HCT116 (cell line): ENCODE results near the gene MAP9. TPM values are rescaled to one million over a fixed set of nuclear protein-coding genes. Genes with fewer than 3 reads are reported as not detected.

Source experiments
- ATAC-seq: fragments of 200-7000 bp; cut with Tn5 transposase; 2 replicates; pipeline ENCODE4 v1.9.1; 2020; ENCODE audit warnings: mild to moderate bottlenecking, moderate library complexity
- BruUV-seq: library from RNA; stranded (reverse); fragments of 400-500 nt; replicated peaks from 2 replicates; lab custom pipeline; 2021; lab: Mats Ljungman, UMichigan
- CTCF ChIA-PET: fragments of 300-600 bp; sonication (Branson Sonifier 250); formaldehyde crosslinking; loops from one replicate; lab custom pipeline; 2021; ENCODE audit warnings: antibody characterized with exemption; lab: Charles Lee
- POLR2A ChIA-PET: fragments of 300-600, 350-600 bp; sonication (Branson Sonifier 250); formaldehyde crosslinking; loops from one replicate; lab custom pipeline; 2021; ENCODE audit warnings: antibody characterized with exemption; lab: Charles Lee
- RAD21 ChIA-PET, 2 experiments: fragments of 300-600 bp; sonication (Branson Sonifier 250); formaldehyde crosslinking; loops; one replicate each; lab custom pipeline; 2023; ENCODE audit warnings: low total read pairs in 2 of 2; ENCODE audit not compliant: uncharacterized antibody in 2 of 2, unreplicated experiment in 2 of 2, low non-redundant PET in 1 of 2; lab: Charles Lee
- DNase-seq: peaks from one replicate; pipeline ENCODE4 v3.0.0-alpha.2; 2010; ENCODE audit warnings: low read depth, low spot score
- H2AFZ ChIP-seq: fragments of 200-600 bp; shearing (Covaris generic), sonication (generic); 2 replicates; pipeline ENCODE4 v1.6.1; 2017; ENCODE audit warnings: low read depth, mixed run types, mixed read lengths, antibody characterized with exemption, low read length; ENCODE audit not compliant: poor library complexity, severe bottlenecking
- H3K27ac ChIP-seq: 2 replicates; pipeline ENCODE4 v1.5.1; 2012; ENCODE audit warnings: low read depth, low read length
- H3K27me3 ChIP-seq: fragments of 200-600 bp; sonication (generic); 2 replicates; pipeline ENCODE4 v1.6.1; 2016; ENCODE audit warnings: mixed run types, low read length, mixed read lengths; ENCODE audit not compliant: insufficient read depth
- H3K36me3 ChIP-seq, 2 experiments: fragments of 200-500 bp in 1 of 2; fragments of 200-600 bp in 1 of 2; sonication (Bioruptor generic) in 1 of 2; sonication (generic) in 1 of 2; 2 replicates each; pipeline versions ENCODE4 v1.5.1 to v1.6.1; 2014 to 2016; ENCODE audit warnings: low read length in 2 of 2, inconsistent platforms in 1 of 2, mixed read lengths in 1 of 2, mixed run types in 1 of 2; ENCODE audit not compliant: insufficient read depth in 2 of 2, control insufficient read depth in 1 of 2
- H3K4me1 ChIP-seq, 2 experiments: fragments of 200-600 bp in 1 of 2; sonication (generic) in 1 of 2; 2 replicates each; pipeline versions ENCODE4 v1.5.1 to v1.6.1; 2012 to 2017; ENCODE audit warnings: low read length in 2 of 2, inconsistent platforms in 1 of 2, mild to moderate bottlenecking in 1 of 2, mixed read lengths in 1 of 2, mixed run types in 1 of 2, moderate library complexity in 1 of 2; ENCODE audit not compliant: insufficient read depth in 2 of 2, control insufficient read depth in 1 of 2
- H3K4me2 ChIP-seq: fragments of 200-600 bp; sonication (generic); 2 replicates; pipeline ENCODE4 v1.6.1; 2017; ENCODE audit warnings: mixed run types, low read length, mixed read lengths
- H3K4me3 ChIP-seq, 2 experiments: fragments of 200-600 bp in 1 of 2; sonication (generic) in 1 of 2; replicated peaks in 1 of 2; 2 replicates each; pipeline ENCODE4 v1.5.1; 2011 to 2016; ENCODE audit warnings: low read length in 2 of 2, control low read depth in 1 of 2, low read depth in 1 of 2, mild to moderate bottlenecking in 1 of 2, mixed read lengths in 1 of 2, mixed run types in 1 of 2
- H3K79me2 ChIP-seq: fragments of 200-600 bp; sonication (generic); 2 replicates; pipeline ENCODE4 v1.6.1; 2017; ENCODE audit warnings: mild to moderate bottlenecking, mixed run types, low read length, moderate library complexity, mixed read lengths; ENCODE audit not compliant: insufficient read depth
- H3K9ac ChIP-seq: fragments of 200-600 bp; sonication (generic); 2 replicates; pipeline ENCODE4 v1.6.1; 2016; ENCODE audit warnings: low read length, mixed read lengths
- H3K9me2 ChIP-seq: fragments of 200-600 bp; sonication (generic), shearing (Covaris generic); 2 replicates; pipeline ENCODE4 v1.6.1; 2017; ENCODE audit warnings: mixed run types, mild to moderate bottlenecking, moderate library complexity; ENCODE audit not compliant: insufficient read depth
- H3K9me3 ChIP-seq, 2 experiments: fragments of 200-500 bp in 1 of 2; fragments of 200-600 bp in 1 of 2; sonication (Bioruptor generic) in 1 of 2; sonication (generic) in 1 of 2; 2 replicates each; pipeline ENCODE4 v1.6.1; 2014 to 2017; ENCODE audit warnings: low read length in 2 of 2, mixed read lengths in 2 of 2, inconsistent platforms in 1 of 2, low read depth in 1 of 2, mild to moderate bottlenecking in 1 of 2, mixed run types in 1 of 2, moderate library complexity in 1 of 2; ENCODE audit not compliant: control insufficient read depth in 1 of 2, insufficient read depth in 1 of 2
- H4K20me1 ChIP-seq: fragments of 200-600 bp; sonication (generic), shearing (Covaris generic); 2 replicates; pipeline ENCODE4 v1.6.1; 2017; ENCODE audit warnings: mixed run types, mild to moderate bottlenecking, moderate library complexity; ENCODE audit not compliant: insufficient read depth
- CEBPB ChIP-seq: IDR thresholded peaks from 2 replicates; pipeline ENCODE4 v1.6.1; 2012; ENCODE audit warnings: low read depth
- EGR1 ChIP-seq: IDR thresholded peaks from 2 replicates; pipeline ENCODE4 v1.6.1; 2012; ENCODE audit warnings: low read depth
- EZH2phosphoT487 ChIP-seq: fragments of 200-600 bp; IDR thresholded peaks from 2 replicates; pipeline ENCODE4 v1.6.1; 2018; ENCODE audit warnings: antibody characterized with exemption, borderline replicate concordance
- FOSL1 ChIP-seq: IDR thresholded peaks from 2 replicates; pipeline ENCODE4 v1.6.1; 2012; ENCODE audit warnings: low read depth
- POLR2A ChIP-seq: IDR thresholded peaks from 2 replicates; pipeline ENCODE4 v1.7.0; 2011; ENCODE audit warnings: borderline replicate concordance; ENCODE audit not compliant: insufficient read depth, insufficient read length; ENCODE audit errors: extremely low read depth
- POLR2AphosphoS5 ChIP-seq: IDR thresholded peaks from 2 replicates; pipeline ENCODE4 v1.6.1; 2011; ENCODE audit warnings: mild to moderate bottlenecking, low read depth, low read length, moderate library complexity
- RAD21 ChIP-seq: IDR thresholded peaks from 2 replicates; pipeline ENCODE4 v1.6.1; 2012; ENCODE audit warnings: low read depth, mild to moderate bottlenecking
- SP1 ChIP-seq: IDR thresholded peaks from 2 replicates; pipeline ENCODE4 v1.6.1; 2012; ENCODE audit warnings: low read depth
- SRF ChIP-seq: IDR thresholded peaks from 2 replicates; pipeline ENCODE4 v1.6.1; 2012; ENCODE audit warnings: low read depth
- YY1 ChIP-seq: IDR thresholded peaks from 2 replicates; pipeline ENCODE4 v1.6.1; 2011; ENCODE audit warnings: low read length, low read depth, moderate library complexity, mild to moderate bottlenecking; ENCODE audit not compliant: insufficient replicate concordance; ENCODE audit errors: extremely low read depth
- ZFX ChIP-seq: fragments of 450-650 bp; IDR thresholded peaks from 2 replicates; pipeline ENCODE4 v1.6.1; 2017
- ZNF274 ChIP-seq: fragments of 200-500 bp; sonication (Bioruptor generic); IDR thresholded peaks from 2 replicates; pipeline ENCODE4 v1.6.1; 2014; ENCODE audit warnings: mild to moderate bottlenecking, low read depth, low read length, inconsistent platforms
- intact Hi-C: fragments of 100-400 bp; cut with micrococcal nuclease; formaldehyde crosslinking; loops from 2 replicates; pipeline ENCODE4 v1.10.0; 2022
- total RNA-seq: library from RNA; stranded (reverse); gene quantifications from one replicate; pipeline ENCODE4 v1.2.1, GENCODE V29; 2021; ENCODE audit not compliant: unreplicated experiment
- TF ChIP-seq, protein P1 (sequence below): IDR thresholded peaks from 2 replicates; pipeline ENCODE4 v1.6.1; 2012; ENCODE audit warnings: low read depth
- TF ChIP-seq, protein P2 (sequence below), 3 experiments: fragments of 200-600 bp in 1 of 3; sonication (generic) in 1 of 3; IDR thresholded peaks in 2 of 3; conservative IDR thresholded peaks in 1 of 3; 2 replicates each; pipeline ENCODE4 v1.5.1; 2012 to 2017; ENCODE audit warnings: low read depth in 2 of 3, low read length in 2 of 3, antibody characterized with exemption in 1 of 3, borderline replicate concordance in 1 of 3, control low read depth in 1 of 3, mild to moderate bottlenecking in 1 of 3, mixed read lengths in 1 of 3, mixed run types in 1 of 3, moderate library complexity in 1 of 3; ENCODE audit not compliant: insufficient read depth in 1 of 3
- TF ChIP-seq, protein P3 (sequence below): IDR thresholded peaks from 2 replicates; pipeline ENCODE4 v1.6.1; 2012
- TF ChIP-seq, protein P4 (sequence below): IDR thresholded peaks from 2 replicates; pipeline ENCODE4 v1.6.1; 2011; ENCODE audit warnings: mild to moderate bottlenecking, low read length, moderate library complexity; ENCODE audit not compliant: insufficient replicate concordance; ENCODE audit errors: extremely low read depth

MAP9 gene
- total RNA-seq, 1 experiment from 2014 or later = 0.32 TPM

DNA sequence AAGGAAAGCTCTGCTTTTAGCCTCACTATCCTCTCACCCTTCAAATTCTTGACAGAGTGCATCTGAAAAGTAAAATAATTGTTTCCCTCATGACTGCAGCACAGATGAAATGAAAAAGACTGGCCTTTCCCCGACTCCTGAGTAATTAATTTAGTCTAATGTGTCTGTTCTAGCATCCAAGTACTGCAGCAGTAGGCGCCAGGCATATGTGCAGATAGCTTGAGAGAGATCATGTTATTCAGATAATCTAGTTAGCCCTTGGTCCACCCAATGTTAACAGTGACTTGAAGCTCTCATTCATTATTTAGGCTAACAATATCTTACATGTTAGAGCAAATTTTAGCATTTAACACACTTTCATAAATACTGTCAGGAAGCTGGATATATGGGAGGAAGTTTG, 54.0 kb downstream of the MAP9 start:
- ChIA-PET CTCF (no interaction called here), POLR2A (no interaction called here), RAD21 (no interaction called here)
- H3K4me2 ChIP-seq = no peak overlapping the region
- no peaks in the 10 kb centered on the region for H4K20me1 ChIP-seq
- no peak overlapping the region for H3K27ac ChIP-seq
- no peaks in the 10 kb centered on the region for H3K79me2 ChIP-seq
- BruUV-seq = no TSS peak
- H3K27me3 ChIP-seq = no peaks in the 10 kb centered on the region
- no peaks in the 10 kb centered on the region for H3K4me1 ChIP-seq
- TF ChIP-seq SRF (no peak), ZNF274 (no peak), FOSL1 (no peak), ZFX (no peak), EZH2phosphoT487 (no peak), CEBPB (no peak), POLR2A (no peak), POLR2AphosphoS5 (no peak), YY1 (no peak), SP1 (no peak), RAD21 (no peak), EGR1 (no peak)
- TF ChIP-seq, protein P1, sequence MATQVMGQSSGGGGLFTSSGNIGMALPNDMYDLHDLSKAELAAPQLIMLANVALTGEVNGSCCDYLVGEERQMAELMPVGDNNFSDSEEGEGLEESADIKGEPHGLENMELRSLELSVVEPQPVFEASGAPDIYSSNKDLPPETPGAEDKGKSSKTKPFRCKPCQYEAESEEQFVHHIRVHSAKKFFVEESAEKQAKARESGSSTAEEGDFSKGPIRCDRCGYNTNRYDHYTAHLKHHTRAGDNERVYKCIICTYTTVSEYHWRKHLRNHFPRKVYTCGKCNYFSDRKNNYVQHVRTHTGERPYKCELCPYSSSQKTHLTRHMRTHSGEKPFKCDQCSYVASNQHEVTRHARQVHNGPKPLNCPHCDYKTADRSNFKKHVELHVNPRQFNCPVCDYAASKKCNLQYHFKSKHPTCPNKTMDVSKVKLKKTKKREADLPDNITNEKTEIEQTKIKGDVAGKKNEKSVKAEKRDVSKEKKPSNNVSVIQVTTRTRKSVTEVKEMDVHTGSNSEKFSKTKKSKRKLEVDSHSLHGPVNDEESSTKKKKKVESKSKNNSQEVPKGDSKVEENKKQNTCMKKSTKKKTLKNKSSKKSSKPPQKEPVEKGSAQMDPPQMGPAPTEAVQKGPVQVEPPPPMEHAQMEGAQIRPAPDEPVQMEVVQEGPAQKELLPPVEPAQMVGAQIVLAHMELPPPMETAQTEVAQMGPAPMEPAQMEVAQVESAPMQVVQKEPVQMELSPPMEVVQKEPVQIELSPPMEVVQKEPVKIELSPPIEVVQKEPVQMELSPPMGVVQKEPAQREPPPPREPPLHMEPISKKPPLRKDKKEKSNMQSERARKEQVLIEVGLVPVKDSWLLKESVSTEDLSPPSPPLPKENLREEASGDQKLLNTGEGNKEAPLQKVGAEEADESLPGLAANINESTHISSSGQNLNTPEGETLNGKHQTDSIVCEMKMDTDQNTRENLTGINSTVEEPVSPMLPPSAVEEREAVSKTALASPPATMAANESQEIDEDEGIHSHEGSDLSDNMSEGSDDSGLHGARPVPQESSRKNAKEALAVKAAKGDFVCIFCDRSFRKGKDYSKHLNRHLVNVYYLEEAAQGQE = no peak
- TF ChIP-seq, protein P2, sequence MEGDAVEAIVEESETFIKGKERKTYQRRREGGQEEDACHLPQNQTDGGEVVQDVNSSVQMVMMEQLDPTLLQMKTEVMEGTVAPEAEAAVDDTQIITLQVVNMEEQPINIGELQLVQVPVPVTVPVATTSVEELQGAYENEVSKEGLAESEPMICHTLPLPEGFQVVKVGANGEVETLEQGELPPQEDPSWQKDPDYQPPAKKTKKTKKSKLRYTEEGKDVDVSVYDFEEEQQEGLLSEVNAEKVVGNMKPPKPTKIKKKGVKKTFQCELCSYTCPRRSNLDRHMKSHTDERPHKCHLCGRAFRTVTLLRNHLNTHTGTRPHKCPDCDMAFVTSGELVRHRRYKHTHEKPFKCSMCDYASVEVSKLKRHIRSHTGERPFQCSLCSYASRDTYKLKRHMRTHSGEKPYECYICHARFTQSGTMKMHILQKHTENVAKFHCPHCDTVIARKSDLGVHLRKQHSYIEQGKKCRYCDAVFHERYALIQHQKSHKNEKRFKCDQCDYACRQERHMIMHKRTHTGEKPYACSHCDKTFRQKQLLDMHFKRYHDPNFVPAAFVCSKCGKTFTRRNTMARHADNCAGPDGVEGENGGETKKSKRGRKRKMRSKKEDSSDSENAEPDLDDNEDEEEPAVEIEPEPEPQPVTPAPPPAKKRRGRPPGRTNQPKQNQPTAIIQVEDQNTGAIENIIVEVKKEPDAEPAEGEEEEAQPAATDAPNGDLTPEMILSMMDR (IDR thresholded peaks at IDR 0.05 in 2 of 3, conservative IDR thresholded peaks at IDR 0.05 in 1 of 3; ENCODE audit: borderline replicate concordance in 1 of 3, insufficient read depth in 1 of 3, low read depth in 2 of 3, low read length in 2 of 3) = no peak
- TF ChIP-seq, protein P3, sequence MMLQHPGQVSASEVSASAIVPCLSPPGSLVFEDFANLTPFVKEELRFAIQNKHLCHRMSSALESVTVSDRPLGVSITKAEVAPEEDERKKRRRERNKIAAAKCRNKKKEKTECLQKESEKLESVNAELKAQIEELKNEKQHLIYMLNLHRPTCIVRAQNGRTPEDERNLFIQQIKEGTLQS = no peak
- TF ChIP-seq, protein P4, sequence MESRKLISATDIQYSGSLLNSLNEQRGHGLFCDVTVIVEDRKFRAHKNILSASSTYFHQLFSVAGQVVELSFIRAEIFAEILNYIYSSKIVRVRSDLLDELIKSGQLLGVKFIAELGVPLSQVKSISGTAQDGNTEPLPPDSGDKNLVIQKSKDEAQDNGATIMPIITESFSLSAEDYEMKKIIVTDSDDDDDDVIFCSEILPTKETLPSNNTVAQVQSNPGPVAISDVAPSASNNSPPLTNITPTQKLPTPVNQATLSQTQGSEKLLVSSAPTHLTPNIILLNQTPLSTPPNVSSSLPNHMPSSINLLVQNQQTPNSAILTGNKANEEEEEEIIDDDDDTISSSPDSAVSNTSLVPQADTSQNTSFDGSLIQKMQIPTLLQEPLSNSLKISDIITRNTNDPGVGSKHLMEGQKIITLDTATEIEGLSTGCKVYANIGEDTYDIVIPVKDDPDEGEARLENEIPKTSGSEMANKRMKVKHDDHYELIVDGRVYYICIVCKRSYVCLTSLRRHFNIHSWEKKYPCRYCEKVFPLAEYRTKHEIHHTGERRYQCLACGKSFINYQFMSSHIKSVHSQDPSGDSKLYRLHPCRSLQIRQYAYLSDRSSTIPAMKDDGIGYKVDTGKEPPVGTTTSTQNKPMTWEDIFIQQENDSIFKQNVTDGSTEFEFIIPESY = no peak
- H3K36me3 ChIP-seq = no peaks in the 10 kb centered on the region
- H3K9ac ChIP-seq = no peak overlapping the region
- no peaks in the 10 kb centered on the region for H3K9me3 ChIP-seq
- H2AFZ ChIP-seq = no peak overlapping the region
- no peaks in the 10 kb centered on the region for H3K9me2 ChIP-seq
- no peak for DNase-seq
- H3K4me3 ChIP-seq = no peak overlapping the region
- intact Hi-C loops = no loop called here
- ATAC-seq = no peak
